Vagina (tissue), 2 donors: ENCODE measurements around the gene ARHGAP31. TPM values are rescaled to one million over a fixed set of nuclear protein-coding genes. Genes with fewer than 3 reads are reported as not detected.

Experiments used
- DNase-seq, 2 donors: peaks; one replicate each; pipeline ENCODE4 v3.0.0-alpha.2; 2017; ENCODE audit errors: extremely low spot score in 2 of 2
- H3K27ac ChIP-seq: fragments of 200-600 bp; sonication (generic); one replicate; pipeline ENCODE4 v1.5.1; 2019
- H3K27me3 ChIP-seq: fragments of 200-600 bp; sonication (generic); one replicate; pipeline ENCODE4 v1.5.1; 2019
- H3K36me3 ChIP-seq, 2 donors: fragments of 200-600 bp; sonication (generic); one replicate each; pipeline ENCODE4 v1.5.1; 2017 to 2019
- H3K4me1 ChIP-seq: fragments of 200-600 bp; sonication (generic); one replicate; pipeline ENCODE4 v1.5.1; 2019
- H3K4me3 ChIP-seq, 2 donors: fragments of 200-600 bp; sonication (generic); 1 replicate in 1 of 2; 2 replicates in 1 of 2; pipeline ENCODE4 v1.5.1; 2016 to 2019
- H3K9me3 ChIP-seq: fragments of 200-600 bp; sonication (generic); one replicate; pipeline ENCODE4 v1.5.1; 2019
- CTCF ChIP-seq, 3 experiments: fragments of 450-650 bp in 2 of 3; fragments of 200-600 bp in 1 of 3; sonication (generic) in 1 of 3; IDR thresholded peaks; one replicate each; pipeline ENCODE4 v1.5.1; 2017 to 2019; ENCODE audit warnings: antibody characterized with exemption in 3 of 3, mild to moderate bottlenecking in 2 of 3, moderate library complexity in 2 of 3
- POLR2A ChIP-seq, 2 donors: fragments of 450-650 bp; IDR thresholded peaks; one replicate each; pipeline ENCODE4 v1.6.1; 2017; ENCODE audit warnings: antibody characterized with exemption in 2 of 2, mild to moderate bottlenecking in 2 of 2, moderate library complexity in 2 of 2
- POLR2AphosphoS5 ChIP-seq, 2 donors: sonication (generic); formaldehyde crosslinking; IDR thresholded peaks; one replicate each; pipeline ENCODE4 v1.9.0; 2017; ENCODE audit warnings: antibody characterized with exemption in 2 of 2, mild to moderate bottlenecking in 2 of 2, low read depth in 1 of 2; ENCODE audit not compliant: insufficient read depth in 1 of 2
- intact Hi-C: fragments of 100-400 bp; cut with DNase I; formaldehyde crosslinking; loops from one replicate; pipeline ENCODE4 v1.15.1; 2023
- total RNA-seq: library from RNA; depleted of rRNA; stranded (reverse); fragments of >200 nt; gene quantifications from one replicate; pipeline ENCODE4 v1.2.3, GENCODE V29; 2016

ARHGAP31 gene
- total RNA-seq, 1 donor from 2014 or later, result 13.0 TPM

- TF ChIP-seq POLR2A (IDR thresholded peaks at IDR 0.05) (no peak), POLR2AphosphoS5 (IDR thresholded peaks at IDR 0.05; ENCODE audit: insufficient read depth in 1 of 2, low read depth in 1 of 2) (no peak), CTCF (IDR thresholded peaks at IDR 0.05) (no peak)
- H3K27me3 ChIP-seq, result no peaks in the 10 kb centered on the region
- DNase-seq, result no peak
- no peak overlapping the region for H3K4me3 ChIP-seq
- H3K4me1 ChIP-seq, result peaks cover 3% of the 10 kb centered on the region
- H3K36me3 ChIP-seq, result no peaks in the 10 kb centered on the region
- no peak overlapping the region for H3K27ac ChIP-seq
- no peaks in the 10 kb centered on the region for H3K9me3 ChIP-seq
- intact Hi-C loops, result no loop called here
Measured at GRCh38 chr3:119362010-119362409, 67.8 kb downstream of the ARHGAP31 start.

GRCh38 chr3:119362940-119363725, 69.0 kb downstream of the ARHGAP31 start:
- H3K4me3 ChIP-seq, result no peak overlapping the region
- intact Hi-C loops, result no loop called here
- no peaks in the 10 kb centered on the region for H3K27me3 ChIP-seq
- TF ChIP-seq POLR2A (IDR thresholded peaks at IDR 0.05) (no peak), POLR2AphosphoS5 (IDR thresholded peaks at IDR 0.05; ENCODE audit: insufficient read depth in 1 of 2, low read depth in 1 of 2) (no peak), CTCF (IDR thresholded peaks at IDR 0.05) (no peak)
- no peak for DNase-seq
- no peak overlapping the region for H3K27ac ChIP-seq
- H3K9me3 ChIP-seq, result no peaks in the 10 kb centered on the region
- no peaks in the 10 kb centered on the region for H3K4me1 ChIP-seq
- H3K36me3 ChIP-seq, result peaks cover 0 to 3% of the 10 kb centered on the region in 2 donors

GRCh38 chr3:119364401-119364800, 70.2 kb downstream of the ARHGAP31 start:
- H3K36me3 ChIP-seq, result peaks cover 0 to 3% of the 10 kb centered on the region in 2 donors
- DNase-seq, result no peak
- H3K4me1 ChIP-seq, result no peaks in the 10 kb centered on the region
- TF ChIP-seq POLR2A (IDR thresholded peaks at IDR 0.05) (no peak), CTCF (IDR thresholded peaks at IDR 0.05) (no peak)
- H3K27ac ChIP-seq, result no peak overlapping the region
- intact Hi-C loops, result no loop called here
- no peaks in the 10 kb centered on the region for H3K9me3 ChIP-seq
- H3K27me3 ChIP-seq, result no peaks in the 10 kb centered on the region
- no peak overlapping the region for H3K4me3 ChIP-seq

- peaks cover 0 to 3% of the 10 kb centered on the region in 2 donors for H3K36me3 ChIP-seq
- H3K9me3 ChIP-seq, result no peaks in the 10 kb centered on the region
- intact Hi-C loops, result no loop called here
- H3K27me3 ChIP-seq, result no peaks in the 10 kb centered on the region
- no peak overlapping the region for H3K27ac ChIP-seq
- H3K4me3 ChIP-seq, result no peak overlapping the region
- no peak for DNase-seq
- H3K4me1 ChIP-seq, result no peaks in the 10 kb centered on the region
- no peak for TF ChIP-seq CTCF (IDR thresholded peaks at IDR 0.05)
- no peak for TF ChIP-seq POLR2A (IDR thresholded peaks at IDR 0.05)
- TF ChIP-seq POLR2AphosphoS5 (IDR thresholded peaks at IDR 0.05; ENCODE audit: insufficient read depth in 1 of 2, low read depth in 1 of 2), result no peak
Measured at GRCh38 chr3:119365418-119365817, 71.2 kb downstream of the ARHGAP31 start.

GRCh38 chr3:119367000-119367399, 72.8 kb downstream of the ARHGAP31 start:
- DNase-seq, result no peak
- Histone ChIP-seq H3K4me3 (no peak overlapping the region), H3K4me1 (no peaks in the 10 kb centered on the region), H3K27ac (no peak overlapping the region), H3K9me3 (no peaks in the 10 kb centered on the region), H3K36me3 (peaks cover 0 to 3% of the 10 kb centered on the region in 2 donors), H3K27me3 (no peaks in the 10 kb centered on the region)
- TF ChIP-seq CTCF (IDR thresholded peaks at IDR 0.05) (no peak), POLR2A (IDR thresholded peaks at IDR 0.05) (no peak), POLR2AphosphoS5 (IDR thresholded peaks at IDR 0.05; ENCODE audit: insufficient read depth in 1 of 2, low read depth in 1 of 2) (no peak)
- intact Hi-C loops, result no loop called here
